NCI-H2196 (cell line): Measurements from ENCODE around the gene CHCT1.

Source experiments
- DNase-seq: peaks from one replicate; lab custom pipeline; 2025; ENCODE audit not compliant: unreplicated experiment; lab: John Stamatoyannopoulos, UW

CHCT1 gene

DNA sequence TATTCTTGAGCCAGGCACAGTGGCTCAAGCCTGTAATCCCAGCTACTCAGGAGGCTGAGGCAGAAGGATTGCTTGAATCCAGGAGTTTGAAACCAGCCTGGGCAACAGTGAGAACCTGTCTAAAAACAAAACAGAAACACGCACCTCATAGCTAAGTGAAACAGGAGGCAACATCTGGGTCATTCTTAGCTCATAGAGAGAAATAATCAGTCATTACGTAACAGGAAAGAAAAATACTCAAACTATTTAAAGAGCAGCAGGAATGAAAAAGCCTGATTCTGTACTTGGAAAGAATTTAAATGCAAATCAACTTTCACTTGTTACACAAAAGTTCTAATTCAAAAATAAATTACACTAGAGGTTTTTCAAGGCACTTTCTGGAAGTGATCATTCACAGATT lies 17.2 kb downstream of the CHCT1 start:
- no peak for DNase-seq

GRCh38 chr17:60442271-60443173 lies 20.2 kb downstream of the CHCT1 start:
- DNase-seq: no peak

GRCh38 chr17:60443713-60444112 lies 21.4 kb downstream of the CHCT1 start:
- DNase-seq: no peak

DNA sequence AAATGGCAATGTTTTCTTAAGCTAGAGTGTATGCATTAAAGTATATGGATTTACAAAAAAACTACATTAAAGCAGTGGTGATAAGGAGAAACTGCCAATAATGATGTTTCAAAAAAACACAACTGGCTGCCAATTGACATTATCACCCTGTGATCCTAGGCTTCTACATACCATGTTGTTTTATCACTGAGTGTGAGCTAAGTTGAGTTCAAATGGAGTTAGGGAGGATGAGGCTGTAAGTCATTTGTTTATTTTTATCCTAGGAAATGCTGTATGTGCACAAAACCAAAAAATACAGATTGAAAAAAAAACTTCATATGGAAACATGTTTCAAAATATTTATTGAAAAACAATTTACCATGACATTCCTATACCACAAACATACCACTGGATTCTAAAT lies 22.9 kb downstream of the CHCT1 start:
- DNase-seq: no peak

DNA sequence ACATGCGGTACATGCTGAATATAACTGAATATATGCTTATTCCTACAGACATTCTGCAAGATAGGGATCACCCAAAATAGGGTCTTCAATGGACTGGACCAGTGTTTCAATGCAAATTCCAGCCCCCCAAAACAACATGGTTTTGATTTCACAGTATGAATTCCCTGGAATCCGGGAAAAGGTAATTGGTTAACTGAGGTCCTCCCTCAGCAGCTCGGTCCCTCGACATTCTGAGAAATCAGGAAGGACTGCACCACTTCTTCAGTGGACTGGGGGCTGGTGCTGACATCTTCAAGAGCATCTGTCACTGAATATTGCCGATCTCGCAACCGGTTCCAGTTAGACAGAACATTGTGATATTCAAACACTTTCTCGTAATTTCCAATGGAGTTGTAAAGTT lies 25.1 kb downstream of the CHCT1 start:
- no peak for DNase-seq

GRCh38 chr17:60451071-60451470 lies 28.8 kb downstream of the CHCT1 start:
- no peak for DNase-seq

DNA sequence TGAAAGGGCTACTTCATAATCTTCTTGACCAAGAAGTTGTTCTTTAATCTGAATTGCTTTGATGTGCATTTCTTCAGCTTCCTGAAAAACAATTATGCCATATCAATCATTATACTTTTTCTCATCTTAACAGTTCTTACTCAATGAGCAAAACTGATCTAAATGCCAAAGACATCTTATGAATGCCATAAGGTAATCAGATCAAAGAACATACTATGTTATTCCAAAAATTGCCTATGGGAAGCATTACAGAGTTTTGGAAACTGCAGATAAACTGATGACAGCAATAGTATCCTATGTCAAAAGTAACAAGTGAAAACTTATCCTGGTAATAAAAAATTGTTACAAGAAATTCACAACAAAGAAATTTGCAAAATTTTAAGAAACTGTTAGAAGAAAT lies 29.7 kb downstream of the CHCT1 start:
- DNase-seq: no peak

- no peak for DNase-seq
Observed at GRCh38 chr17:60455378-60455777, 33.1 kb downstream of the CHCT1 start.

DNA sequence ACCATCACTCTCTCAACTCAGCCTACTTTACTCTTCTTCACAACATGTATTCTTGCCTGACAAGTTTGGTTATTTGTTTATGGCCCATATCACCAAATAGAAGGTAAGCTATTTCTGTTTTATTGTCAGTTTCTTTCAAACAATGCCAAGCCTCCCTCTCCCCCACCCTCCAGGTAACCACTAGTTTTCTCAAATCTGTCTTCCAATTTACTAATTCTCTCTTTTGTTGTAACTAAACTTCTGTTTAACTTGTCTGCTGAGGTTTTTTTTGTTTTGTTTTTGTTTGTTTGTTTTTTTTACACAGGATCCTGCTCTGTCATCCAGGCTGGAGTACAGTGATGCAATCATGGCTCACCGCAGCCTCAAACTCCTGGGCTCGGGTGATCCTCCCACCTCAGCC lies 34.9 kb downstream of the CHCT1 start:
- DNase-seq: no peak

- DNase-seq: no peak
Observed at GRCh38 chr17:60461584-60461983, 39.3 kb downstream of the CHCT1 start.

DNA sequence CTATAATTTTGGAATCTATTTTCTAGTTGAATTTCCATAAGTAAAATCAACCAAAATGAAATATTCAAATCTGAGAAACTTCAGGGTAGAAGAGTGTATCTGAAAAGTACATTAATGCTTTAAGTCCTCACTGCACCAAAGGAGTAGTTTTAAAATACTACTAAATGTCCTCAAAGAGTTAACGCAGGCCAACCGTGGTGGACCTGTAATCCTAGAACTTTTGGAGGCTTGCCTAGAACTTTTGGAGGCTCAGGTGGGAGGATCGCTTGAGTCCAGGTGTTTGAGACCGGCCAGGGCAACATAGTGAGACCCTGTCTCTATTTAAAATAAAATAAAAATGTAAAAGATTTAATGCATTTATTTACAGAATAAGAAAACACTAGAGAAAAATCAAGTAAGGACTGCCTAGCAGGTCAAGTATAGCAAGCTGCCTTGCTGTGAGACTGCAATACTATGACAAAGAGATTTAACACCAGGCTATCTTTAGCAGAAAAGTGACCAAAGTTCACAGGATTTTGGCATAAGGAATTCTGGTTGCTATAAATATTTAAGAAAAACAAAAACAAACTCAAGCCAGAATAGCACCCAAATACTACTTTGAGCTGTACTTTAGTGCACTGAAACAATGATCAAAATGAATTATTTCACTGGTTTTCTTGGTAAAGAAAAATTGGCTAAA lies 41.0 kb downstream of the CHCT1 start:
- DNase-seq: no peak

DNA sequence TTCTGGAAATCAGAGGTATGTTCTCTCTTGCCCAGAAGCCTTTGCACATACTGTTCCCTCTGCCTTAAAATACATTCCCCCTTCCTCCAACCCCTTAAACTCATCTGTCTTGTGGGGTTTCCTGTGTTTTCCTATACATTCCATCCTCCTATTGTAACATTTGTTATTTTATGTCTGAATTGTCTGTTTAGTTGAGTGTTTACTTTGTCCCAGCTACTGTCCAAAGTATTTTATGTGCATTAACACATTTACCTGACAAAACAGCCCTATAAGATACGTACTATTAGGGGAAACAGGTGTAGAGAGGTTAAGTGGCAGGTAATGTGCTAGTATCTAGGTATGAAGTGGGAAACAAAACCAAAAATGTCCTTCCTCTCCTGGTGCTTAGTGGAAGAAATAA lies 42.1 kb downstream of the CHCT1 start:
- no peak for DNase-seq

GRCh38 chr17:60468371-60468770 lies 46.1 kb downstream of the CHCT1 start:
- DNase-seq: no peak

GRCh38 chr17:60471451-60471850 lies 49.2 kb downstream of the CHCT1 start:
- no peak for DNase-seq

- no peak for DNase-seq
Observed at GRCh38 chr17:60472449-60472848, 50.2 kb downstream of the CHCT1 start.

- DNase-seq: no peak
Observed at GRCh38 chr17:60473788-60474187, 51.5 kb downstream of the CHCT1 start.
